NCI-H82 (cell line): Measurements from ENCODE around the gene SLC44A3.
"Not testable (repeated sequence)": the region's sequence is repeated elsewhere in the genome, so short reads cannot be mapped to it uniquely, and the experiment has no call there.

ENCODE experiments used
- DNase-seq: peaks from one replicate; lab custom pipeline; 2025; lab: John Stamatoyannopoulos, UW

The SLC44A3 gene

DNA sequence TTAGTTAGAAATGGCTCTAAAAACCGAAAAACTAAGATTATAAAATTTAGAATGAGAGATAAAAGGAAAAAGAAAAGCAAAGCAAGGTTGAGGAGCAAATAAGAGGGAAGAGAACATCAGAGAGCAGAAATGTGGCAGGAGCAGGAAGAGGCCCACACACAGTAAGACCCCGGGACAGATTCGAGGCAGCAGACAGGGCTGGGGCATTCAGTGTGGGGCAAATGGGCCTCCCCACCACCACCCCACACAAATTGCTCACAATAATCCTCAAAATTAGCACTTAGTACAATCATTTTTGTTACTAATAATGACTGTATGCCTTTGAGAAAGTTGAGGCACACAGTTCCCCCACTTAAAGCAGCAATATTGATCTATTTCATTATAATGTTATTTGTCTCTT lies 17.1 kb upstream of the SLC44A3 start:
- DNase-seq = no peak

DNA sequence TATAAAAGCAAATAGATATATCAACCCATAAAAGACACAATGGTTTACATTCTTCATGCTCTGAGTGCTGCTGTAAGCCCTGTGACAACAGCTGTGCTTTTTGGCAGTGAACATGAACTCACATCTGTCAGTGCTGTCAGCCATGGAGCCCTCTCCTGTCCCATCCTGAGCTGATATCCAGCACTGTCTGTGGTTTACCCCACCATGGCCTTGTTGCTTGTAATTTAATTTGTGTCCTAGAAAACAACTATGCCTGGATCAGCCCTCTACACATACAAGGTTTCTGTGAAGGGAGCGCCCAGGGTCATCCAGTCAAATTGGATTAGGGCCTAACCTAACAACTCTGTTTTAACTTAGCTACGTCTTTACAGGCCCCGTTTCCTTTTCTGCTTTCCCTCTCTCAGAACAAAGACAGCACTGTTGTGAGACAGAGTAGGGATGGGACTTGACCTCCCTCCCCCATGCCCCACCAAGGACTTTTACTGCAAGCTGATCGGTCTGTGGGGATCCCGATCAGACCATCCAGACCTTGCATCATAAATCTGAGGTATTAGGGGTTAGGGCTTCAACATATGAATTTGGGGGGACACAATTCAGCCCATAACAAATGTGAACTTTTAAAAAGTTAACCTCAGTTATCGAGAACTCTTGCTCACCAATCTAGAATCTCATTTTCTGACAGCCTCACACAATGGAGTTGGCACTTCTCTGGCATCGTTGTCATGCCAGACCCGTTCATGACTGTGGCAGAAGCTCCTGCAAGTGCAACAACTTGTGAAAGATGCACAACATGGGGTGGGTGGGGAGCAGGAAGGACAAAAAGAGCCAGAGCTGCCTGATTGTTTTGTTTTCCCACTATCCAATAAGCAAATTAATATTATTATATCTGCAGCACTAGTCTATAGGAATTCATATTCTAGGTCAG lies 16.4 kb upstream of the SLC44A3 start:
- DNase-seq = peak; percentile 93

DNA sequence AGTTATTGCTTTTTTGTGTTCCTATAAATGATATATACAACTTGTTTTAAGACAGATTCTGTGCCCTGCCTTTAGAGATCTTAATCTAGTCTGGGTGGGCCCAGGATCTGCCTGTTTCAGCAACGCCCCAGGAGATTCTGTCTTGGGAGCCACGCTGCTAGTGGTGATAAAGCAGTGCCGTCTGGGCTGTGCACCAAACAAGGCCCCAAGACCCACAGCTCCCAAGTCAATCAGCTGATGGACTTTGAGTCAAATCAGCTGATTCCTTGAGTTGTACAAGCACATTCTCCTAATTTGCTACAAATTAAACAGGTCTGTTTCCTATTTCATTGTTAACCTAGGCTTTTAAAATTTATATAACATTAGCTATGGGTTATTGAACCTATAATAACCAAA lies 15.7 kb upstream of the SLC44A3 start:
- peak; percentile 13 for DNase-seq

DNA sequence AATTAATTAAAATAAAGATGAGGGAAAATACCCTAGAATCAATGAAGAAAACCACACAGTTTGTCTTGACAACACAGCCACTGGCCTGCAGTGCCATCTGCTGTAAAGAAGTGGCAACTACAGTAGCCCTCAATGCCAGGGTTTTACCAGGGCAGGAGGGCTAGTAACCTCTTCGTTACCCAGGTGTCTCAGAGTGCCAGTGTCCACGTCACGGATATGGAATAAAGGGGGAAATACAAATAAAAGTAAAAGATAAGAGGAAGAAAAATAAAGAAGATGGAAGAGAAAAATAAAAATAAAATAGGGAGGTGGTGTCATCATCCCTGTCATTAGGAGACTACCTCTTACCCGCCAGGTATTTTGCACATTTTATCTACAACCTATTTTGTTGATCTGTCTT lies 14.2 kb upstream of the SLC44A3 start:
- DNase-seq = peak; percentile 72

DNA sequence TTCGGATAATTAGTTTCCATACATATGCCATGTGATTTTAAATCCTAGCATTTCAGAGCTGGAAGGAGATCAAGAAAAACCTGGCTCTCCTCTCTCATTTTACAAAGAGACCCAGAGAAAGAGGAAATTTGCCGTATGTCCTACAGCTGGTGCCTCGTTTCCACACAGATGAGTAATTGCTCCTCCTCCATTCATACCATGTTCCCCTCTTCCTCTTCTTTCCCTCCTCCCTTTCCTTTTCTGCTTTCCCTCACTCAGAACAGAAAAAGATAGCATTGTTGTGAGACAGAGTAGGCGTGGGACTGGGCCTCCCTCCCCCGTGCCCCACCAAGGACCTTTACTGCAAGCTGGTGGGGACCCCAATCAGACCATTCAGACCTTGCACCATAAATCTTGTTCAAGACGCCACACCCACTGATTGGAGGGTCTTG lies 13.7 kb upstream of the SLC44A3 start:
- DNase-seq = no peak

DNA sequence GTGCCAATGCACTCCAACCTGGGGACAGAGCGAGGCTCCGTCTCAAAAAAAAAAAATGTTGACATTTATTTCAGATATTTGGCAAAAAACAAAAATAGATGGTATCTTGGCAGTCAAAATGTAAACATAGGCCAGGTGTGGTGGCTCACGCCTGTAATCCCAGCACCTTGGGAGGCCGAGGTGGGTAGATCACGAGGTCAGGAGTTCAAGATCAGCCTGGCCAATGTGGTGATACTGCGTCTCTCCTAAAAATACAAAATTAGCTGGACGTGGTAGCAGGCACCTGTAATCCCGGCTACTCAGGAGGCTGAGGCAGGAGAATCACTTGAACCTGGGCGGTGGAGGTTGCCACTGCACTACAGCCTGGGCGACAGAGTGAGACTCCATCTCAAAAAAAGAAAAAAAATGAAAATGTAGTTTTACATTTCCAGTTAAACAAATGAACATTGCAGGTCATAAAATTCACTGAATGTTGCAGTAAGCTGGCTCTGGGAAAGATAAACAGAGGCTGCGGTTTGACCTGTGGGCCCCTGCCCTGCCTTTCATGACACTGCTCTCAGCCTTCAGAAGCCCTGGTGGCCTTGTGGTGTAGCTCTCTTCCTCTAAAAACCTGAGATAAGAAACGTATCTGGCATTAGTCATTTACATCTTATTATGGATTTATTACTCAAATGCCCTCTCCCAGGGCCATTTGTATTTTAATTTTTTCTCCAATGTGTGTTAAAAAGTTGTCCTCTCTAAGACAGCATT lies 12.2 kb upstream of the SLC44A3 start:
- no peak for DNase-seq

DNA sequence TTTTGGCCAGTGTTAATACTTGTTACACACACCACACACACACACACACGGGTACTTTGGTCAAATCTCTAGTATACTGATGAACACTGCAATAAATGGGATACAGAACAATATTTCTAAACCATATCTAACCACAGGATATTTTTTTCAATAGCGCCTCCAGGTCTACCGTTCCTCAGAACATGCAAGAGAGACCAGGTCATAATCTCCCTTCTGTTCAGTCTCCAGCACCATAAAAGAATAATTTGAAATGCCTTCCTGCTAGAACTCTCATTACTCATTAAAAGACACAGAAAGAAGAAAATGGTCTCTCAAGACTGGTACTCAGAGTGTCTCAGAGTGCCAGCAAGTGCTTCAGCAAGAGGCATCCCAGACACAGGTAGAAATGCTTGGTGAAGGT lies 11.5 kb upstream of the SLC44A3 start:
- DNase-seq = no peak

DNA sequence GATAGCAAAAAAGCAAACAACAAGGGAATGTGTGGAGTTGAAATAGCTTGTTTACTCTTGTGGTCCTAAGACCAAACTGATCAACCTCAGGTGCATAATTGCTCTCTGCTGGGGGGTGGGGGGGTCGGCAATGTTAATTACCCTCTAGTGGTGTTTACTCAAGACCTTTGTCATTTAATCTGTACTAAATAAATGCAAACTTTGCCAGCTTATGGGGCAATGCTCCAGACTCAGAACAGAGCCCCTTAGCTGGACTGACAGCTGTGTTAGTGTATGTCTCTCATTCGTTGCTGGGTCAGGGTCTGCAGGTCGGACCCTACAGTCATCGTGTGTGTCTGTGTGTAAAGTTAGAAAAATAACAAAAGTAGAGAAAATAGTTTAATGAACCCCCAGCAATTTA lies 7.2 kb upstream of the SLC44A3 start:
- no peak for DNase-seq

DNA sequence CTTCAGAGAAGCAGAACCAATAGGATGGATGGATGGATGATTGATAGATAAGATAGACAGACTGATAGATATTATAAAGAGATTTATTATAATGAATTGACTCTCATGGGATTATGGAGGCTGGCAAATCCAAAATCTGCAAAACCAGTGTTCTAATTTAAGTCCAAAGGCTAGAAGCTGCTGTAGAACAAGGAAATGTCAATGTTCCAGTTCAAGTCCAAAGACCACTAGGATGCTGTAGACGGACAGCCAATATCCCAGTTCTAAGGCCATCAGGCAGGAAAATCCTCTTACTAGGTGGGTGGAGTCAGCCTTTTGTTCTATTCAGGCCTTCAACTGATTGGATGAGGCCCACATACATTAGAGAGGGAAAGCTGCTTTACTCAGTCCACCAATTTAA lies 4.1 kb upstream of the SLC44A3 start:
- DNase-seq = peak; percentile 47

DNA sequence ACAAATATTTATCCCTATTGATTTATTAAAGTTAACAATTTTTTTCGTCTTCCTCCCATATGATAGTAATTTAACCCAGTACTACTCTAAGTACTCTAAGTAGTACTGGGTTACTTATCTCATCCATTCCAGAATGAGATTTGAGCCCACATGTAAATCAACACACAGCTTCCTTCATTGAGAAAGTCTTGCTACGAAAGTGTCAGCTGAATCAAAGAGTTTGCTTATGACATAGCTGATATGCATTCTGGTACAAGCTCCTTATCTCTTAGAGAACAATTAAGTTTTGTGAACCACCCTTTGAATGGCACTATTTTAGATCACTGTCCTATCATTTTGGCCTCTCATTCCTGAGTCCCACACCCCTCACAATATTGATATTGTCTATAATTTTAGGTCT lies 2.4 kb upstream of the SLC44A3 start:
- no peak for DNase-seq

DNA sequence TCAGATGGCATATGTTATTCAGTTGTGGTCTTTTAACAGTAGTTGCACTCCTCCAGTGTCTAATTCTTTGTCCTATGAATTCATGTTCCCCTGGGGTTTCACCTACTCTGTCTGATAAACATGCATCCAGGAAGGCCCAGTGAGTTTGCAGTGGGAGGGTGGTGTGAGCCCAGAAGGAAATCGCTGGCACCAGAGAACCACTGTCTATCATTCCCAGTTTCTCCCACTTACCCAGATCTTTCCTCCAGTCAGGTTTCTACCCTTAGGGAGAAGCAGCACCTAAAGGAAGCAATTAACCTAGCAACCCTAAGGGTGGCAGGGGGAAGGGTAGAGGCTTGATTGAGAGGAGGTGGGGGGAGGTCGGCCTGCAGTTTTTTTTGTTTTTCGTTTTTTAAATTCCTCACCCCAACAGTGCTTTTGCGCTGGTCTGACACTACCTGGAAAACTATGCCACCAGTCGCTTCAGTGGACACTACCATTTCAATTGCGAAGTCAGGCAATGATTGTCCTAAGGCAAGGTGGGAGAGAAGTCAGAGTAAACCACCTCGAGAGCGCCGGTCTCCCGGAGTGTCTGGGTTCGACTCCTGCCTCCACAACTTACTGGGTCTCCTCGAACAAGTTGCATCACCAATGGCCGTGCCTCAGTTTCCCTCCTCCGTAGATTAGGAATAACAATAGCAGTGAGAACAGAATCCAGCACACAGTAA lies 766 bp upstream of the SLC44A3 start:
- DNase-seq = peak; percentile 30

DNA sequence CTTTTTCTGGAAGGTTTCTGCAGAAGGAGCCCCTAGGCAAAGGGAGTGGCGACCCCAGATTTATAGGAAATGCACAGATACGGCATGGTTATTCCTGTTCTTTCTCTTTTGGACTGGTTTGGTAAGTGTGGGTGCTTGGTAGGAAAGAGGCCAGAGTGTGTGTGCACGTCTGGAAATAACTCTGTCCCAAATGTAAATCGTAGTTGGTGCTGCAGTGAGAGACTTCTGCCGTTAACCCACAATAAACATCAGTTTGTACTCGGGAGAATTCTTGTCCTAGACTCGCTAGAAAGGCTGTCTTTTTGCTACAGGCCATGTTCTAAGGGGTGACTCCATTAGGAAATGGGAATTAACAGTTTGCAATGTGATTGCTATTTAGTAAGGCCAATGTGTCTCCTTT lies 779 bp downstream of the SLC44A3 start:
- DNase-seq = no peak

DNA sequence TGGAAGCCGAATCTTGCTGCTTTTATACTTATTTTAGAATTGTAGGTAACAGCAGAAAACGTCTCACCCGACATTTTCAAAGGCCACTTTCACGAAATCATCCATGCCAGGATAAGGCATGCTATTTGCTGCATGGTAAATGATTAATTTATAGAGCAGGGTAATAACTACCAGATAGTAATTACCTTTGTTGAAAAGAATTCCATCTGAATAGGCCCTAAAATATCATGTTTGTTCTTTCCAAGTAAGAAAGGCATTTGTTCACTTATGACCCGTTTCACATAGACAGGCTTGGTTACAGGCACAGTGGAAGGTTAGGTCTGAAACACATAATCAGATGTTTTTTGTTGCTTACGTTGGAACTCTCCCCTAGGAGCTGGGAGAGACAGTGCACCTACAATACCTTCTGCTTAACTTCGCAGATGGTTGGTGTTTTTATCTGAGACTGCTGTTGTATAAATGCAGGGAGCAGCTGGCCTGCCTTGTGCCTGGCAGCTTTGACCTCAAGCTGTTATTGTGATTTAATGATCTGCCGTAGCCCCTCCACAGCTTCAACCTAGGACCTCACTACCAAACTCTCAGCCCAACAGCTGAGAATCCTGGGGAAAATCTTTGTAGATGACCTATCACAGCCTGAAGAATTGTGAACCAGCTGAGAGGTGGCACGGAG lies 1.6 kb downstream of the SLC44A3 start:
- DNase-seq = peak; percentile 95

DNA sequence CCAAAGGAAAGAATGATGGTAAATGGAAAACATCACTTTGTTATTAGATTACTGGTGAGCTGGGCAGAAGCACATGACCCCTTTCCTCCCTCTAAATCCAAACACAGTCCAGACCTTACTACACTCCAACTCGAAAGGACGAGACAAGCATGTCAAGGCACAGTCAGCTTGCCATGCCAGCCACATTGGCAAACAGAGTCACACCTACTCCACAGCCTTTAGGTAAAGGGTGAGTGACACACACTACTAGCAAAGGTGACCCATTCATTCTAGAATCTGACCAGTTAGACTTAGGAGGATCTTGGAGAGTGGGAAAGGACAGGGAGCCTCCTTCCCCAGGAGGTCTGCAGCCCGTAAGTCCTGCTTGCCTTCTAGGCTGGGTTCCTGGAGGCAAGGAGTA lies 3.0 kb downstream of the SLC44A3 start:
- no peak for DNase-seq

DNA sequence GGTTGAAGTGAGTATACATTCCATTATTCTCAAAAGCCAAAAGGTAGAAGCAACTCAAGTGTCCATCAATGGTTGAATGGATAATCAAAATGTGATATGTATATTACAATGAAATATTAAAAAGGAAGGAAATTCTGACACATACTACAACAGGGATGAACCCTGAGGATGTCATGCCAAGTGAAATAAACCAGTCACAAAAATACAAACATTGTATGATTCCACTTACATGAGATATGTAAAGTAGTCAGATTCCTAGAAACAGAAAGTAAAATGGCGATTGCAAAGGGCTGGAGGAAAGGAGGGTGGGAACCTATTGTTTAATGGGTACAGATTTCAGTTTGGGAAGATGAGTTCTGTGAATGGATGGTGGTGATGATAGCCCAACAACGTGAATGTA lies 5.8 kb downstream of the SLC44A3 start:
- DNase-seq = no peak

DNA sequence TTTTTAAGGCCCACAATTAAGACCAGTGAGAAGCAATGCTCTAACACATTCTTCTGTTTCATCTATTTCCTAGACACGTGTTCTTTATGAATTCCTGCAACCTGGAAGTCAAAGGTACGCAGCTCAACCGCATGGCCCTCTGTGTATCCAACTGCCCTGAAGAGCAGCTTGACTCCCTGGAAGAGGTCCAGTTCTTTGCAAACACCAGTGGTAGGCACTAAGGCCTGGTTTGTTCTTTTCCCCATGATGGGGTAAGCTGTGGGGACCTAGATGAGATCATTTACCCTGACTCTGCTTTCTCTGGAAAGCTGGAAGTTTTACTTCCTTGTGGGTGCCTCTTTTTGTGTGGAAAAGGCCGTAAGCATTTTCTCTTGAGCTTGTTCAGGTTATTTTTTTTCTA lies 7.3 kb downstream of the SLC44A3 start:
- no peak for DNase-seq

DNA sequence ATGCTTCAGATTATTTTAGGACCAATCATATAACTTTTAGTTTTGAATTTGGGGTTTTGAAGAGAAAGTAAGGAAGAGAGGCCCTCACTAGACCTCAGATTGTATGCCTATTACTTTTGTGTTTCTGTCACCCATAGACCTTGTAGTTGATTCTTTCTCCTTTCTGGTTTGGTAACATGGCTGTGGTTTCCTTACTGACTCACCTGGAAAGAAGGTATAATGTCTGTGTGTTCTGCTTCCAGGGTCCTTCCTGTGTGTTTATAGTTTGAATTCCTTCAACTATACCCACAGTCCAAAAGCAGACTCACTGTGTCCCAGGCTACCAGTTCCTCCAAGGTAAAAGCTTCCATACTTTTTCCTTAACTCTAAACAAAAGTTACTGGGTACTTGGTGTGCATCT lies 8.1 kb downstream of the SLC44A3 start:
- DNase-seq = no peak

DNA sequence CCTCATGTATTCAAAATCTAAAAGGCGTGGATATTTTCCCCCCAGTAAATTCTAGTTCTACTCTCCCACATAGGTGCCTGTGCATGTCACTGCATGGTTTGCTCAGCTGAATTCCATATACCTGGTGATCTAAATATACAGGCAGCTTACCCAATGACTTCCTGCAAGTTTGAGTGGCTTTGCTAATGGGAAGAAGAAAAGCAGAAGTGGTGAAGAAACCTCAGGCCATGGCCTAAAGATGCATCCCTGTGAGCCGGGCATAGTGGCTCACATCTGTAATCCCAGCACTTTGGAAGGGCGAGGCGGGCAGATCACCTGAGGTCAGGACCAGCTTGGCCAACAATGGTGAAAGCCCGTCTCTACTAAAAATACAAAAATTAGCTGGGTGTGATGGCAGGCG lies 11.5 kb downstream of the SLC44A3 start:
- no peak for DNase-seq

DNA sequence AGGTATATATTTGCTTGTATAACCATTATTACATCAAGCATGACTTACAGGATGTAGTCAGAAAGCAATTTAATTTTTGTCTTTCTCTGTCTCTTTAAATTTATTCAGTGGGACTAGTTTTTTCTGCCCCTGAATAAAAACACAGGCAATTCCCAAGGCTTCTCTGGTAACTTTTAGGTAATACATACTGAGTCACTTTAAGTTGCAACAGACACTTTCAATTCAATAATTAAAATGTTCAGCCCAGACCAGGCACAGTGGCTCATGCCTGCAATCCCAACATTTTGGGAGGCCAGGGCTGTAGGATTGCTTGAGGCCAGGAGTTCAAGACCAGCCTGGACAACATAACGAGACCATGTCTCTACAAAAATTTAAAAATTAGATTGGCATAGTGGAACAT lies 12.3 kb downstream of the SLC44A3 start:
- no peak for DNase-seq

DNA sequence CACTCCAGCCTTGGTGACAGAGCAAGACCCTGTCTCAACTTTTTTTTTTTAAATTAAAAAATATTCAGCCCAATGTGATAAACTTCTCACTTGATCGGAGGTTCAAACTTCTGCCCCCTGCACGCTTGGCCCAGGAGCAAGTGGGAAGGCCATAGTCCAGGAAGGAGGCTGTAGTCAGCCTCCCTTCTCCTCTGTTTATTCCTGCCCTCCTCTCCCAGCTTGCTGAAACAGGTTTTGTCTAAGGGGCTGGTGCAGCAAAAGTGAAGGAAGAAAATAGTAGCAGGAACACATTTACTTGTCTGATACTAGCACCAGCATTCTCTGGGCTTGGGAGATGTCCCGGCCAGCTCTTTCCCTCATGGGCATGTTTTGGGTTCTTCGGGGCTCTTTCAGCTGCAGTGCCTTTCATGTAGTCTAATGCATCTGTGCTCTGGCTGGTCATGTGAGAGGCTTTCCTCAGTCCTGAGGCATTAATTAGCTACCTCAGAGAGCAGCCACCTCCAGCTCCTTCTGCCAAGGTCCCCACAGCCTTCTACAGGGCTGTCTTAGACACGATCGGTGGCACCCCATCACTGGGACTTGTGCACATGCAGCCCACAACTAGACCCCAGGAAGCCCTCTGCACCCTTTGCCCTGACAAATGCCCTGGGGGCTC lies 12.9 kb downstream of the SLC44A3 start:
- no peak for DNase-seq

DNA sequence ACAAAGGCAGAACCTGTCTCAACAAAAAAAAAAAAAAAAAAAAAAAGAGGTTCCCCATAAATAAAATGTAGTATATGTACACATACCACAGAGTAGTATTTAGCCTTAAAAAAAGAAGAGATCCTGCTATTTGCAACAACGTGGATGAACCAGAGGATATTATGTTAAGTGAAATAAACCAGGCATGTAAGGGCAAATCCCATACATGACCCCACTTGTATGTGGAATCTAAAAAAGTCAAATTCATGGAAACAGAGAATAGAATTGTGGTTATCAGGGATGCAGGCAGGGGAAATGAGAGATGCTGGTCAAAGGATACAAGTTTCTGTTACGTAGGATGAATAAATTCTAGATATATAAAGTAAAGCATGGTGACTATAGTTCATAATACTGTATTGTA lies 16.7 kb downstream of the SLC44A3 start:
- no peak for DNase-seq

DNA sequence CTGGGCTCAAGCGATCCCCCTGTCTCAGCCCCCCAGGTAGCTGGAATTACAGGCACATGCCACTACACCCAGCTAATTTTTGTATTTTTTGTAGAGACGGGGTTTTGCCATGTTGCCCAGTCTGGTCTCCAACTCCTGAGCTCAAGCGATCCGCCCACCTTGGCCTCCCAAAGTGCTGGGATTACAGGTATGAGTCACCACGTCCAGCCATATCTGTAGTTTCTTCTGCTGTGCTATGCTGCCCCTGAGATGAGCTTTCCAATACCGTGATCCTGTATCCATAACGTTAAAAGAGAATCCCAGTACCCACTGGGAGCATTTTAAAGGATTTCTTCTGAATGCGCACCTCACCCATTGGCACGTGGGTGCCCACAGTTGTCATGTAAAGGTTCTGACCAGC lies 20.2 kb downstream of the SLC44A3 start:
- not testable (repeated sequence) for DNase-seq
